Hindlimb muscle (tissue), 1 donor: Measurements from ENCODE around the gene EPYC. TPM values are rescaled to one million over a fixed set of nuclear protein-coding genes. Genes with fewer than 3 reads are reported as not detected.

Experiments
- polyA plus RNA-seq: library from polyadenylated mRNA; unstranded; fragments of 120-200 nt; gene quantifications from one replicate; pipeline ENCODE4 v1.2.1, GENCODE V29; 2013; ENCODE audit not compliant: insufficient read length

The EPYC gene
- polyA plus RNA-seq, 1 donor = not detected

Other genes with a start within 250 kb of the EPYC start
- gene CCER1, start 49.8 kb downstream of the EPYC start, polyA plus RNA-seq = not detected
- gene KERA, start 53.1 kb upstream of the EPYC start, polyA plus RNA-seq = 16.7 TPM
- gene LUM, start 106.5 kb upstream of the EPYC start, polyA plus RNA-seq = 424 TPM
- 1,243 TPM for gene DCN, start 177.8 kb upstream of the EPYC start, polyA plus RNA-seq